Midbrain (tissue), 1 donor: ENCODE measurements around the gene IL34.

ENCODE experiments used
- DNase-seq: peaks from one replicate; lab custom pipeline; 2025; lab: John Stamatoyannopoulos, UW

The IL34 gene

GRCh38 chr16:70702624-70703023 is 56.3 kb downstream of the IL34 start:
- DNase-seq = no peak

GRCh38 chr16:70703041-70703834 is 56.9 kb downstream of the IL34 start:
- DNase-seq = no peak

GRCh38 chr16:70703835-70704381 is 57.5 kb downstream of the IL34 start:
- no peak for DNase-seq

- DNase-seq = no peak
Observed at GRCh38 chr16:70704586-70704985, 58.2 kb downstream of the IL34 start.

GRCh38 chr16:70705056-70705455 is 58.7 kb downstream of the IL34 start:
- DNase-seq = no peak

GRCh38 chr16:70706948-70707465 is 60.6 kb downstream of the IL34 start:
- DNase-seq = no peak

GRCh38 chr16:70708366-70709246 is 62.2 kb downstream of the IL34 start:
- no peak for DNase-seq

- no peak for DNase-seq
Observed at GRCh38 chr16:70709457-70709856, 63.1 kb downstream of the IL34 start.

GRCh38 chr16:70709942-70710341 is 63.6 kb downstream of the IL34 start:
- no peak for DNase-seq
